ENCODE measurements around the gene CPA1. TPM values are rescaled to one million over a fixed set of nuclear protein-coding genes. Genes with fewer than 3 reads are reported as not detected.

The CPA1 gene
- total and polyA plus RNA-seq, 9 of the 15 experiments (the other 6 are each of a cell fraction or from before 2014, with no cell fraction given): 6.5 TPM; not detected in 8

- DNase-seq (ENCODE audit: extremely low read depth in 1 of 4, low spot score in 3 of 4): no peak
- no TSS peak for BruUV-seq (replicated peaks)
Observed at GRCh38 chr7:130346941-130347340, 33.4 kb upstream of the CPA1 start.

More at GRCh38 chr7:130346941-130347340, 33.4 kb upstream of the CPA1 start:
- Histone ChIP-seq H3K27me3 (ENCODE audit: control insufficient read depth in 2 of 2, insufficient read depth in 2 of 2, low read length in 2 of 2) (peaks cover 43 to 58% of the 10 kb centered on the region in 2 experiments), H3K9me1 (ENCODE audit: control insufficient read depth, insufficient read depth, low read length) (no peaks in the 10 kb centered on the region), H3K27ac (ENCODE audit: extremely low read depth, low read depth, low read length) (no peak overlapping the region), H3K4me2 (ENCODE audit: insufficient read depth, low read length) (no peak overlapping the region), H3K36me3 (ENCODE audit: control insufficient read depth, insufficient read depth, low read length) (no peaks in the 10 kb centered on the region), H4K20me1 (replicated peaks; ENCODE audit: control insufficient read depth, insufficient read depth, low read length) (no peaks in the 10 kb centered on the region), H3K4me3 (no peak overlapping the region), H3K4me1 (replicated peaks in 1 of 2; ENCODE audit: control insufficient read depth in 2 of 2, insufficient read depth in 2 of 2, low read length in 2 of 2) (0 out of 5 replicates have a peak, but pooled peaks cover 0 to 3% of the 10 kb centered on the region in 2 experiments), H3K9ac (ENCODE audit: insufficient read depth in 1 of 2, low read depth in 2 of 2, low read length in 2 of 2) (no peak overlapping the region), H3K9me3 (replicated peaks; ENCODE audit: control insufficient read depth, insufficient read depth, low read depth, low read length) (no peaks in the 10 kb centered on the region), H3K79me2 (ENCODE audit: control insufficient read depth, insufficient read depth, low read length) (no peaks in the 10 kb centered on the region), H2AFZ (ENCODE audit: low read depth, low read length) (no peak overlapping the region)
- POLR2A ChIA-PET: interaction anchor here (1.3 kb wide), 1 partner anchor 12 kb away, joined by 3 read pairs; no protein-coding TSS in a partner anchor
- no peak for ATAC-seq
- TF ChIP-seq, protein P1, sequence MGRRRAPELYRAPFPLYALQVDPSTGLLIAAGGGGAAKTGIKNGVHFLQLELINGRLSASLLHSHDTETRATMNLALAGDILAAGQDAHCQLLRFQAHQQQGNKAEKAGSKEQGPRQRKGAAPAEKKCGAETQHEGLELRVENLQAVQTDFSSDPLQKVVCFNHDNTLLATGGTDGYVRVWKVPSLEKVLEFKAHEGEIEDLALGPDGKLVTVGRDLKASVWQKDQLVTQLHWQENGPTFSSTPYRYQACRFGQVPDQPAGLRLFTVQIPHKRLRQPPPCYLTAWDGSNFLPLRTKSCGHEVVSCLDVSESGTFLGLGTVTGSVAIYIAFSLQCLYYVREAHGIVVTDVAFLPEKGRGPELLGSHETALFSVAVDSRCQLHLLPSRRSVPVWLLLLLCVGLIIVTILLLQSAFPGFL (CRISPR knock-in tag; IDR thresholded peaks at IDR 0.05): no peak
- peak; percentile 61; the same call in 1 of the 2 replicates for TF ChIP-seq EZH2 (IDR thresholded peaks at IDR 0.05; ENCODE audit: borderline replicate concordance, low read depth, low read length)
- TF ChIP-seq MYBL2 (IDR thresholded peaks at IDR 0.05; ENCODE audit: low read depth): no peak
- TF ChIP-seq MYBL2 (CRISPR knock-in tag; IDR thresholded peaks at IDR 0.05; ENCODE audit: borderline replicate concordance): no peak
- TF ChIP-seq TAF1 (IDR thresholded peaks at IDR 0.05; ENCODE audit: control insufficient read depth, extremely low read depth, insufficient read depth, low read length, severe bottlenecking): no peak
- 4% methylated on average over 12 of the region's 12 CpGs for WGBS (ENCODE audit: insufficient coverage, low coverage, missing lambda C conversion rate)
- FAIRE-seq: no peak
- in situ Hi-C loops (cut with MboI) (no loop called here), intact Hi-C loops (cut with micrococcal nuclease) (no loop called here)
- CTCF ChIA-PET (ENCODE audit: low intra/inter-chr PET ratio): no interaction called here

All from K562 (cell line).